Left lobe of liver (tissue), 2 donors: ENCODE measurements around the gene MYPN. TPM values are rescaled to one million over a fixed set of nuclear protein-coding genes. Genes with fewer than 3 reads are reported as not detected.
A peak's percentile ranks its signal among the peaks of the same experiment; 100 is the strongest.

ENCODE experiments used
- ATAC-seq: fragments of 200-7000 bp; cut with Tn5 transposase; one replicate; pipeline ENCODE4 v1.9.1; 2020; ENCODE audit warnings: mild to moderate bottlenecking, moderate library complexity
- DNase-seq: peaks from one replicate; pipeline ENCODE4 v3.0.0-alpha.2; 2020; ENCODE audit warnings: low spot score
- total RNA-seq: library from RNA; stranded (reverse); gene quantifications from one replicate; pipeline ENCODE4 v1.2.1, GENCODE V29; 2021
- donor health status: DM: no; HTN: no; CAD: no; lungs with moderate emphysema.
- donor health status: DM: no; HTN: yes; CAD: no.

The MYPN gene
- total RNA-seq, 1 donor from 2014 or later = not detected

DNA sequence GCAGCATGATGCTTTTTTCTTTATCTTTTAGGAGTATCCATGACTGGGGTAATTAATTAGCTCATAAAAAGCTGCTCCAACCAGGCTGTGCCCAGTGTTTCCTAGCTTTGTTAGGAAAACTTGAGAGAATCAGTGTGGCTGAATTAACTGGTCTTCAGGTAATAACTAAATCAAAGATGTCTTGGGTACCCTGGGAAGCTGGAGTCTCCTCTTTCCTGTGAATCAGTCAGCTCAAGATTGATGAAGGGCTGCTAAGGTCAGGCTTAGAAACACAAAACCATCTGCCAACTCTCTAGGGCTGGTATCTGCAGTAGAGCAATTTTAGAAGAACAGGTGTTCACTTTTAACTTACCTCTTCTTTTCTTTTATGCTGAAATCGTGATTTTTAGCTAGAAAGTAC, 144.1 kb downstream of the MYPN start:
- DNase-seq (no peak), ATAC-seq (no peak)

DNA sequence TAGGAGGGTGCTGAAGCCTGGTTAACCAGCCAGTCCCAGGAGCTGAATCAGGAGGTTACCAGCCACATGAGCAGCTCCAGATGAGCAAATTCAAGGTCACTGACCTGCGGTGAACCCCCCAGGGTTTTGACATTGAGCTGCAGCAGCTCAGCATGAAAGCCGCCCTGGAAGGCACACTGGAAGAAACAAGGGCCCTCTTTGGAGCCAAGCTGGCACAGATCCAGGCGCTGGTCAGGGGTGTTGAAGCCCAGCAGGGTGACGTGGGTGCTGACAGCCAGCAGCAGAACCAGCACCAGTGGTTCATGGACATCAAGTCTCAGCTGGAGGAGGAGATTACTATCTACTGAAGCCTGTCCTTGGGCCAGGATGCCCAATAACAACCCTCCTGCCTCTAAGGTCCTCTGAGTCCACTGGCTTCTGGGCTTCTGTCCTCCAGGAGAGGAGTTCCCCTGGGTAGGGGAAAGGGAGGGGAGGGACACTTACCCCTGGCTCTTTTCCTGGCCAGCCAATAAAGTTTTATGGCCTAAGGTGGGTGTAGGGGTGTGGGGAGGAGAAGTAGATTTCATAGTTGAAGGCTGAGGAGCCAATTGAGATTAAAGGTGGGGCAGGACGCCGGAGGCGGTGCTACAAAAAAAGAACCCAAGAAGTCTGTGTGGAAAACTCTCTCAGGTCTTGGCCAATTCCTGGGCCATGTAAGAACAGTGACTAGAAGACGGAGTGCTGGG, 152.0 kb downstream of the MYPN start:
- no peak for DNase-seq
- peak; percentile 33 for ATAC-seq

Other genes with a start within 250 kb of the MYPN start
- 5.5 TPM for gene SIRT1, start 224.8 kb upstream of the MYPN start, total RNA-seq
- 21.5 TPM for gene HERC4, start 34.2 kb upstream of the MYPN start, total RNA-seq
- 1.2 TPM for gene ATOH7, start 122.6 kb downstream of the MYPN start, total RNA-seq
- 26.8 TPM for gene HNRNPH3, start 222.6 kb downstream of the MYPN start, total RNA-seq
- 126 TPM for gene PBLD, start 223.4 kb downstream of the MYPN start, total RNA-seq